Ishikawa (cell line): Measurements from ENCODE around the gene TP53BP2.

Source experiments
- CEBPB ChIP-seq: IDR thresholded peaks from 2 replicates; pipeline ENCODE4 v1.6.1; 2012
- CREB1 ChIP-seq: IDR thresholded peaks from 2 replicates; pipeline ENCODE4 v1.6.1; 2012; ENCODE audit warnings: low read depth
- EGR1 ChIP-seq: IDR thresholded peaks from 2 replicates; pipeline ENCODE4 v1.6.1; 2012
- EP300 ChIP-seq: IDR thresholded peaks from 2 replicates; pipeline ENCODE4 v1.6.1; 2012; ENCODE audit warnings: borderline replicate concordance
- FOXM1 ChIP-seq: IDR thresholded peaks from 2 replicates; pipeline ENCODE4 v1.6.1; 2012; ENCODE audit warnings: low read depth, borderline replicate concordance
- MAX ChIP-seq: IDR thresholded peaks from 2 replicates; pipeline ENCODE4 v1.6.1; 2012
- NFIC ChIP-seq: IDR thresholded peaks from 2 replicates; pipeline ENCODE4 v1.6.1; 2012
- RAD21 ChIP-seq: IDR thresholded peaks from 2 replicates; pipeline ENCODE4 v1.6.1; 2012; ENCODE audit warnings: low read depth
- REST ChIP-seq: IDR thresholded peaks from 2 replicates; pipeline ENCODE4 v1.6.1; 2012; ENCODE audit warnings: low read depth, mild to moderate bottlenecking
- TAF1 ChIP-seq: IDR thresholded peaks from 2 replicates; pipeline ENCODE4 v1.6.1; 2012; ENCODE audit warnings: low read depth, mild to moderate bottlenecking
- TCF12 ChIP-seq: IDR thresholded peaks from 2 replicates; pipeline ENCODE4 v1.6.1; 2012; ENCODE audit warnings: low read depth
- TEAD4 ChIP-seq: IDR thresholded peaks from 2 replicates; pipeline ENCODE4 v1.6.1; 2012
- USF1 ChIP-seq: IDR thresholded peaks from 2 replicates; pipeline ENCODE4 v1.6.1; 2012
- YY1 ChIP-seq: IDR thresholded peaks from 2 replicates; pipeline ENCODE4 v1.6.1; 2012; ENCODE audit warnings: low read depth
- ZBTB7A ChIP-seq: IDR thresholded peaks from 2 replicates; pipeline ENCODE4 v1.6.1; 2012; ENCODE audit warnings: low read depth

TP53BP2 gene

GRCh38 chr1:223751696-223752095 lies 94.1 kb downstream of the TP53BP2 start:
- TF ChIP-seq MAX, result no peak
- no peak for TF ChIP-seq ZBTB7A
- no peak for TF ChIP-seq NFIC
- no peak for TF ChIP-seq EP300
- no peak for TF ChIP-seq FOXM1
- no peak for TF ChIP-seq CEBPB
- TF ChIP-seq YY1, result no peak
- no peak for TF ChIP-seq TCF12
- TF ChIP-seq USF1, result no peak
- no peak for TF ChIP-seq RAD21
- TF ChIP-seq EGR1, result no peak

- TF ChIP-seq TEAD4, result no peak
- no peak for TF ChIP-seq CEBPB
- TF ChIP-seq TAF1, result no peak
- no peak for TF ChIP-seq EGR1
- no peak for TF ChIP-seq MAX
- no peak for TF ChIP-seq FOXM1
- no peak for TF ChIP-seq REST
- TF ChIP-seq NFIC, result no peak
- no peak for TF ChIP-seq USF1
These were observed 94.8 kb downstream of the TP53BP2 start for GRCh38 chr1:223750730-223751570.

GRCh38 chr1:223748773-223749733 lies 96.7 kb downstream of the TP53BP2 start:
- TF ChIP-seq RAD21 (peak; percentile 52; the same call in 1 of the 2 replicates), NFIC (no peak), FOXM1 (no peak), TCF12 (no peak)

- no peak for TF ChIP-seq TAF1
- no peak for TF ChIP-seq USF1
- TF ChIP-seq FOXM1, result no peak
- TF ChIP-seq EGR1, result no peak
- TF ChIP-seq EP300, result no peak
- no peak for TF ChIP-seq NFIC
- TF ChIP-seq TCF12, result no peak
- no peak for TF ChIP-seq ZBTB7A
- TF ChIP-seq TEAD4, result no peak
- TF ChIP-seq CEBPB, result no peak
- no peak for TF ChIP-seq RAD21
- TF ChIP-seq CREB1, result no peak
- TF ChIP-seq MAX, result no peak
- no peak for TF ChIP-seq REST
- no peak for TF ChIP-seq YY1
These were observed 97.4 kb downstream of the TP53BP2 start for GRCh38 chr1:223748405-223748772.

- TF ChIP-seq RAD21, result no peak
- TF ChIP-seq TAF1, result no peak
- no peak for TF ChIP-seq USF1
- TF ChIP-seq NFIC, result no peak
- no peak for TF ChIP-seq YY1
- no peak for TF ChIP-seq TEAD4
- TF ChIP-seq CEBPB, result no peak
- no peak for TF ChIP-seq EP300
- TF ChIP-seq MAX, result no peak
- no peak for TF ChIP-seq TCF12
- TF ChIP-seq EGR1, result no peak
- no peak for TF ChIP-seq FOXM1
- no peak for TF ChIP-seq CREB1
- no peak for TF ChIP-seq REST
- no peak for TF ChIP-seq ZBTB7A
These were observed 97.9 kb downstream of the TP53BP2 start for GRCh38 chr1:223747838-223748335.
